Measurements from ENCODE around the gene DHX8. TPM values are rescaled to one million over a fixed set of nuclear protein-coding genes. Genes with fewer than 3 reads are reported as not detected.

DHX8 gene
- total and polyA plus RNA-seq, 2 donors (not counting 3 experiments of a cell fraction or from before 2014, with no cell fraction given) = 34.9 to 65.6 TPM

GRCh38 chr17:43536236-43536992 is 52.6 kb downstream of the DHX8 start:
- no peak overlapping the region for H3K4me3 ChIP-seq (replicated peaks in 1 of 3; ENCODE audit: insufficient read depth in 1 of 3, low read depth in 1 of 3, low read length in 3 of 3)
- TF ChIP-seq EZH2 (IDR thresholded peaks at IDR 0.05; ENCODE audit: borderline replicate concordance, low read depth, low read length, severe bottlenecking) = no peak
- TF ChIP-seq CTCF (IDR thresholded peaks at IDR 0.05; ENCODE audit: extremely low read depth in 1 of 2, insufficient read depth in 1 of 2, low read depth in 1 of 2, low read length in 2 of 2) = no peak
- no peak for TF ChIP-seq JUN (IDR thresholded peaks at IDR 0.05; ENCODE audit: borderline replicate concordance, insufficient read depth, insufficient read length, low read depth)
- no peak for TF ChIP-seq POLR2A (IDR thresholded peaks at IDR 0.05; ENCODE audit: low read depth, low read length)
- no peak for TF ChIP-seq MAX (IDR thresholded peaks at IDR 0.05; ENCODE audit: insufficient read depth, insufficient read length)
- TF ChIP-seq GATA2 (IDR thresholded peaks at IDR 0.05; ENCODE audit: insufficient read depth, insufficient read length, low read depth, low read length) = no peak
- no peak for TF ChIP-seq MYC (IDR thresholded peaks at IDR 0.05; ENCODE audit: low read depth, low read length)
- no peak for TF ChIP-seq FOS (IDR thresholded peaks at IDR 0.05; ENCODE audit: borderline replicate concordance, insufficient read depth, low read length)
- TF ChIP-seq POLR2AphosphoS5 (IDR thresholded peaks at IDR 0.05; ENCODE audit: insufficient read depth, low read depth, low read length) = no peak
- H3K9me1 ChIP-seq (replicated peaks; ENCODE audit: control insufficient read depth, extremely low read depth, insufficient read depth, low read length) = no peaks in the 10 kb centered on the region
- FAIRE-seq (no peak), DNase-seq (ENCODE audit: low read depth, low spot score) (no peak)
- H3K27ac ChIP-seq (ENCODE audit: insufficient read depth, low read depth, low read length) = no peak overlapping the region
- H3K4me2 ChIP-seq (ENCODE audit: insufficient read depth, low read length) = no peak overlapping the region
- CTCF ChIA-PET = interaction anchor here (0.7 to 1.3 kb wide), 3 partner anchors 9 to 16 kb away, joined by 3 read pairs; no protein-coding TSS in a partner anchor
- intact Hi-C loops (cut with micrococcal nuclease) = no loop called here
- dilution Hi-C loops (cut with MboI; ENCODE audit: extremely low pct_ligation_motif_present, low sequenced_read_pairs) = no loop called here
- no peaks in the 10 kb centered on the region for H3K27me3 ChIP-seq (ENCODE audit: control insufficient read depth in 2 of 2, insufficient read depth in 2 of 2, low read length in 2 of 2)
- H4K20me1 ChIP-seq (replicated peaks; ENCODE audit: control insufficient read depth, extremely low read depth, insufficient read depth, low read length) = no peaks in the 10 kb centered on the region
- peaks cover 9% of the 10 kb centered on the region for H3K4me1 ChIP-seq (ENCODE audit: control insufficient read depth, extremely low read depth, insufficient read depth, low read length)
- peaks cover 3% of the 10 kb centered on the region for H3K79me2 ChIP-seq (ENCODE audit: control insufficient read depth, insufficient read depth, low read length)
- H3K9ac ChIP-seq (replicated peaks; ENCODE audit: extremely low read depth, insufficient read depth, low read length) = no peak overlapping the region
- H3K9me3 ChIP-seq (replicated peaks; ENCODE audit: control insufficient read depth, insufficient read depth, low read length) = no peaks in the 10 kb centered on the region
- POLR2A ChIA-PET = no interaction called here
- no peaks in the 10 kb centered on the region for H3K36me3 ChIP-seq (ENCODE audit: control insufficient read depth in 2 of 2, extremely low read depth in 1 of 2, insufficient read depth in 2 of 2, low read length in 2 of 2)
- no TSS peak for BruUV-seq (replicated peaks)
- H2AFZ ChIP-seq (ENCODE audit: low read depth, low read length) = no peak overlapping the region
